Lower lobe of right lung (tissue), 2 donors: ENCODE measurements around the gene ASB16. TPM values are rescaled to one million over a fixed set of nuclear protein-coding genes. Genes with fewer than 3 reads are reported as not detected.

ENCODE experiments used
- ATAC-seq, 2 donors: fragments of 200-7000 bp; cut with Tn5 transposase; one replicate each; pipeline ENCODE4 v1.9.1; 2020 to 2022; ENCODE audit warnings: mild to moderate bottlenecking in 2 of 2, moderate library complexity in 2 of 2
- DNase-seq: peaks from one replicate; pipeline ENCODE4 v3.0.0-alpha.2; 2020
- H3K27ac ChIP-seq: fragments of 200-600 bp; one replicate; pipeline ENCODE4 v1.8.0; 2022
- H3K27me3 ChIP-seq: fragments of 200-600 bp; one replicate; pipeline ENCODE4 v1.8.0; 2022; ENCODE audit warnings: low read depth
- H3K36me3 ChIP-seq: fragments of 200-600 bp; one replicate; pipeline ENCODE4 v1.8.0; 2022; ENCODE audit warnings: mild to moderate bottlenecking
- H3K4me1 ChIP-seq: fragments of 200-600 bp; one replicate; pipeline ENCODE4 v1.8.0; 2022
- H3K4me3 ChIP-seq: fragments of 200-600 bp; one replicate; pipeline ENCODE4 v1.8.0; 2022; ENCODE audit warnings: mild to moderate bottlenecking
- H3K9me3 ChIP-seq: fragments of 200-600 bp; one replicate; pipeline ENCODE4 v1.8.0; 2022
- intact Hi-C: fragments of 100-400 bp; cut with DNase I; formaldehyde crosslinking; loops from one replicate; pipeline ENCODE4 v1.11.0; 2022
- microRNA-seq: library from miRNA; unstranded; fragments of <30 nt; microRNA quantifications from one replicate; pipeline ENCODE4 v1.2.0, GENCODE V29; 2020; ENCODE audit warnings: borderline number of aligned reads
- total RNA-seq: library from RNA; stranded (reverse); fragmentation: NEBNext Ultra II Directional; extraction: Animal tissue kit (Norgen Biotek cat#: 25700); gene quantifications from one replicate; pipeline ENCODE4 v1.2.1, GENCODE V29; 2021
- TF ChIP-seq, protein P1 (sequence below): fragments of 200-600 bp; IDR thresholded peaks from one replicate; pipeline ENCODE4 v1.8.0; 2022; ENCODE audit warnings: antibody characterized with exemption, mild to moderate bottlenecking
- donor health status: DM: no; HTN: yes; CAD: no; lungs with severe emphysema.

The ASB16 gene
- total RNA-seq, 1 donor from 2014 or later, result not detected

DNA sequence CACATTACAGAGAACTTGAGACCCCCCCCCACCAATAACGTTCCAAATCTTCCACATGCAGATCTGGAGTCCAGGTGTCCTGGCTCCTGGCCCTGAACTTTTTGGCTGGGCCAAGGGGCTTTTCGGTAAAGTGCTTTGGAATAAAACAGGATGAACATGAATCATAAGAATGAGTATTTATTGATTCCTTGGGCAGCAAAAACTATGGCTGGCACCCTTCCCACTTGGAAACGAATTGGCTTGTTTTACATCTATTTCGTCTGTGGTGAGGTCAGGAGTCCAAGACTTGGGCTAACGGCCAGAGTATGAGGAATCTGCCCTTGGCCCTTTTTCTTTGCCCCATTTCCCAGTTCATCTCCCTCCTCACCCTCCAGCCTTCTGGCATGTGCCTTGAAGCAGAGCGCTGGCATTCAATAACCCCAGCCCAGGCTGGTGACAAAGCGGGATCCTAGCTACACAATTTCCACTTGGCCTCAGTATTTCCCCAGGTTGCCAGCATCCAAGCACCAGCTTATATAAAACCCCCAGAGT, 53.1 kb downstream of the ASB16 start:
- no peak overlapping the region for H3K4me3 ChIP-seq
- no peaks in the 10 kb centered on the region for H3K36me3 ChIP-seq
- TF ChIP-seq, protein P1, sequence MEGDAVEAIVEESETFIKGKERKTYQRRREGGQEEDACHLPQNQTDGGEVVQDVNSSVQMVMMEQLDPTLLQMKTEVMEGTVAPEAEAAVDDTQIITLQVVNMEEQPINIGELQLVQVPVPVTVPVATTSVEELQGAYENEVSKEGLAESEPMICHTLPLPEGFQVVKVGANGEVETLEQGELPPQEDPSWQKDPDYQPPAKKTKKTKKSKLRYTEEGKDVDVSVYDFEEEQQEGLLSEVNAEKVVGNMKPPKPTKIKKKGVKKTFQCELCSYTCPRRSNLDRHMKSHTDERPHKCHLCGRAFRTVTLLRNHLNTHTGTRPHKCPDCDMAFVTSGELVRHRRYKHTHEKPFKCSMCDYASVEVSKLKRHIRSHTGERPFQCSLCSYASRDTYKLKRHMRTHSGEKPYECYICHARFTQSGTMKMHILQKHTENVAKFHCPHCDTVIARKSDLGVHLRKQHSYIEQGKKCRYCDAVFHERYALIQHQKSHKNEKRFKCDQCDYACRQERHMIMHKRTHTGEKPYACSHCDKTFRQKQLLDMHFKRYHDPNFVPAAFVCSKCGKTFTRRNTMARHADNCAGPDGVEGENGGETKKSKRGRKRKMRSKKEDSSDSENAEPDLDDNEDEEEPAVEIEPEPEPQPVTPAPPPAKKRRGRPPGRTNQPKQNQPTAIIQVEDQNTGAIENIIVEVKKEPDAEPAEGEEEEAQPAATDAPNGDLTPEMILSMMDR, result no peak
- no peaks in the 10 kb centered on the region for H3K9me3 ChIP-seq
- H3K4me1 ChIP-seq, result peaks cover 18% of the 10 kb centered on the region
- intact Hi-C loops, result no loop called here
- H3K27ac ChIP-seq, result no peak overlapping the region
- DNase-seq (no peak), ATAC-seq (no peak)
- H3K27me3 ChIP-seq, result no peaks in the 10 kb centered on the region

Small RNA genes within 50 kb of the gene (microRNA-seq; reads per million reads assigned to microRNA genes)
- not detected for gene MIR6782

Other genes starting within 250 kb of the ASB16 start
- not detected for gene PPY, start 228.2 kb upstream of the ASB16 start, total RNA-seq
- not detected for gene PYY, start 216.8 kb upstream of the ASB16 start, total RNA-seq
- gene NAGS, start 166.1 kb upstream of the ASB16 start, total RNA-seq, result 6.4 TPM
- gene TMEM101, start 155.7 kb upstream of the ASB16 start, total RNA-seq, result 28.4 TPM
- 39.1 TPM for gene LSM12, start 104.0 kb upstream of the ASB16 start, total RNA-seq
- gene G6PC3, start 100.0 kb upstream of the ASB16 start, total RNA-seq, result 40.1 TPM
- gene HDAC5, start 47.1 kb upstream of the ASB16 start, total RNA-seq, result 59.2 TPM
- 0.50 TPM for gene HROB, start 28.8 kb upstream of the ASB16 start, total RNA-seq
- gene TMUB2, start 16.3 kb downstream of the ASB16 start, total RNA-seq, result 41.9 TPM
- 67.4 TPM for gene ATXN7L3, start 29.2 kb downstream of the ASB16 start, total RNA-seq
- gene UBTF, start 49.0 kb downstream of the ASB16 start, total RNA-seq, result 56.7 TPM
- 0.83 TPM for gene SLC4A1, start 97.4 kb downstream of the ASB16 start, total RNA-seq
- 0.38 TPM for gene RUNDC3A, start 137.9 kb downstream of the ASB16 start, total RNA-seq
- 76.1 TPM for gene SLC25A39, start 154.1 kb downstream of the ASB16 start, total RNA-seq
- 1,241 TPM for gene GRN, start 174.6 kb downstream of the ASB16 start, total RNA-seq
- gene FAM171A2, start 193.1 kb downstream of the ASB16 start, total RNA-seq, result 1.2 TPM
- 5.2 TPM for gene ITGA2B, start 218.9 kb downstream of the ASB16 start, total RNA-seq